GM18951 (cell line): ENCODE measurements around the gene SGTA.
"Not testable (repeated sequence)": the region's sequence is repeated elsewhere in the genome, so short reads cannot be mapped to it uniquely, and the experiment has no call there.

Experiments used
- POLR2A ChIP-seq: IDR thresholded peaks from 4 replicates; pipeline ENCODE4 v1.6.1; 2011; ENCODE audit warnings: mild to moderate bottlenecking; ENCODE audit not compliant: insufficient read length, insufficient read depth; ENCODE audit errors: extremely low read depth
- in situ Hi-C: fragments of 300-500 bp; cut with MboI; formaldehyde crosslinking; loops from one replicate; pipeline ENCODE4 v1.12.0; 2022; ENCODE audit warnings: low sequenced_read_pairs, mixed read lengths, inconsistent platforms; ENCODE audit not compliant: unreplicated experiment

SGTA gene

GRCh38 chr19:2795827-2796658 lies 13.0 kb upstream of the SGTA start:
- in situ Hi-C loops, result no loop called here
- no peak for TF ChIP-seq POLR2A

GRCh38 chr19:2793577-2793976 lies 10.5 kb upstream of the SGTA start:
- in situ Hi-C loops, result no loop called here
- TF ChIP-seq POLR2A, result no peak

- no peak for TF ChIP-seq POLR2A
- in situ Hi-C loops, result no loop called here
These were observed 10.1 kb upstream of the SGTA start for GRCh38 chr19:2793126-2793525.

GRCh38 chr19:2792666-2793065 lies 9.6 kb upstream of the SGTA start:
- in situ Hi-C loops, result not testable (repeated sequence)

- TF ChIP-seq POLR2A, result no peak
- in situ Hi-C loops, result no loop called here
These were observed 8.8 kb upstream of the SGTA start for GRCh38 chr19:2791876-2792275.

GRCh38 chr19:2791440-2791839 lies 8.4 kb upstream of the SGTA start:
- no peak for TF ChIP-seq POLR2A
- in situ Hi-C loops, result no loop called here

- TF ChIP-seq POLR2A, result no peak
- in situ Hi-C loops, result no loop called here
These were observed 7.6 kb upstream of the SGTA start for GRCh38 chr19:2790557-2791271.

- TF ChIP-seq POLR2A, result no peak
- in situ Hi-C loops, result no loop called here
These were observed 7.1 kb upstream of the SGTA start for GRCh38 chr19:2790194-2790556.

GRCh38 chr19:2788237-2788636 lies 5.2 kb upstream of the SGTA start:
- TF ChIP-seq POLR2A, result no peak
- in situ Hi-C loops, result no loop called here

- in situ Hi-C loops, result no loop called here
- TF ChIP-seq POLR2A, result no peak
These were observed 4.0 kb upstream of the SGTA start for GRCh38 chr19:2787115-2787514.

- in situ Hi-C loops, result no loop called here
- peak; percentile 98 for TF ChIP-seq POLR2A
These were observed 2.3 kb upstream of the SGTA start, which contains the start of gene THOP1 for GRCh38 chr19:2785244-2785997. Gene THOP1, plus strand, starts transcription at chr19:2785503. Its CDS starts 160 bp downstream, at chr19:2785663.

- TF ChIP-seq POLR2A, result no peak
- in situ Hi-C loops, result no loop called here
These were observed 690 bp upstream of the SGTA start for GRCh38 chr19:2783781-2784145.

- in situ Hi-C loops, result no loop called here
- no peak for TF ChIP-seq POLR2A
These were observed 641 bp downstream of the SGTA start for GRCh38 chr19:2782329-2782935.
